ENCODE data around the gene SPATS2L. TPM values are rescaled to one million over a fixed set of nuclear protein-coding genes. Genes with fewer than 3 reads are reported as not detected.

SPATS2L gene
- total RNA-seq, 1 experiment from 2014 or later, result 47.3 TPM

- no peak overlapping the region for H4K91ac ChIP-seq (ENCODE audit: insufficient read length, low read depth, low read length)
- no peak for DNase-seq
- H2BK20ac ChIP-seq (ENCODE audit: low read depth, low read length, poor library complexity, severe bottlenecking), result no peak overlapping the region
- Mint-ChIP-seq H3K4me1 (peaks cover 14 to 20% of the 10 kb centered on the region in 2 experiments), H3K36me3 (ENCODE audit: insufficient read depth in 1 of 3, low read depth in 3 of 3) (peaks cover 5 to 18% (median 11%) of the 10 kb centered on the region in 3 experiments; a peak in 5 of 7 replicates), H3K4me3 (no peak overlapping the region), H3K27ac (no peak overlapping the region), H3K9me3 (peaks cover 8% of the 10 kb centered on the region in 2 experiments; a peak in 3 of 5 replicates), H3K27me3 (ENCODE audit: low read depth) (no peaks in the 10 kb centered on the region)
- H2AK5ac ChIP-seq (ENCODE audit: insufficient read length, low read length), result no peak overlapping the region
- H3K4me1 ChIP-seq (ENCODE audit: insufficient read depth, low read length), result peaks cover 5% of the 10 kb centered on the region; the same call in 1 of the 2 replicates
- peaks cover 7% of the 10 kb centered on the region for H3K79me1 ChIP-seq (ENCODE audit: insufficient read depth, low read depth, low read length, poor library complexity, severe bottlenecking)
- no peak overlapping the region for H2BK12ac ChIP-seq (ENCODE audit: insufficient read length, low read depth, low read length)
- H4K5ac ChIP-seq (ENCODE audit: insufficient read length, low read depth, low read length), result no peak overlapping the region
- no peak overlapping the region for H3K4ac ChIP-seq (ENCODE audit: low read depth, low read length)
- no peak overlapping the region for H3K4me2 ChIP-seq (ENCODE audit: insufficient read depth, insufficient read length, low read length)
- H3K27ac ChIP-seq (ENCODE audit: insufficient read length, low read depth, low read length), result no peak overlapping the region
- H4K20me1 ChIP-seq (ENCODE audit: control insufficient read depth, insufficient read depth, insufficient read length), result no peaks in the 10 kb centered on the region
- H3K9ac ChIP-seq (ENCODE audit: extremely low read depth, insufficient read length, low read length), result no peak overlapping the region
- WGBS (ENCODE audit: extremely low coverage, insufficient read length, low lambda C conversion rate), result no CpG with 5 or more reads among the region's 2 CpGs
- H2BK15ac ChIP-seq (ENCODE audit: low read depth, low read length), result no peak overlapping the region
- no peaks in the 10 kb centered on the region for H3K23me2 ChIP-seq (ENCODE audit: insufficient read length, low read depth, low read length, poor library complexity, severe bottlenecking)
- no peaks in the 10 kb centered on the region for H3K27me3 ChIP-seq (ENCODE audit: insufficient read depth, low read length)
- no peak overlapping the region for H3T11ph ChIP-seq (ENCODE audit: low read length)
- H2BK5ac ChIP-seq (ENCODE audit: insufficient read length, low read length), result no peak overlapping the region
- H3K79me2 ChIP-seq (ENCODE audit: insufficient read depth, low read length), result peaks cover 30% of the 10 kb centered on the region; the same call in 1 of the 2 replicates
- H3K23ac ChIP-seq (ENCODE audit: insufficient read length, low read depth, low read length), result no peak overlapping the region
- no peak overlapping the region for H3K14ac ChIP-seq (ENCODE audit: insufficient read depth, low read length)
- no peak for TF ChIP-seq CTCF (conservative IDR thresholded peaks at IDR 0.05)
- no peaks in the 10 kb centered on the region for H3K9me3 ChIP-seq (ENCODE audit: control insufficient read depth, low read depth, low read length)
- H4K8ac ChIP-seq (replicated peaks; ENCODE audit: insufficient read length, low read depth, low read length), result no peak overlapping the region
- no peak overlapping the region for H2AFZ ChIP-seq (ENCODE audit: low read length)
- H3K18ac ChIP-seq (ENCODE audit: insufficient read length, low read depth, low read length), result no peak overlapping the region
- H3K56ac ChIP-seq (ENCODE audit: insufficient read length, low read depth, low read length), result no peak overlapping the region
- no peak overlapping the region for H2BK120ac ChIP-seq (ENCODE audit: low read depth, low read length, poor library complexity, severe bottlenecking)
Measured at GRCh38 chr2:200337621-200338020, 31.1 kb downstream of the SPATS2L start.
